GM12878 (cell line): ENCODE results near the gene YPEL3. TPM values are rescaled to one million over a fixed set of nuclear protein-coding genes. Genes with fewer than 3 reads are reported as not detected.
"Not testable (repeated sequence)": the region's sequence is repeated elsewhere in the genome, so short reads cannot be mapped to it uniquely, and the experiment has no call there.

Source experiments
- ATAC-seq: fragments of 200-7000 bp; cut with Tn5 transposase; 3 replicates; pipeline ENCODE4 v1.9.1; 2020; ENCODE audit warnings: mild to moderate bottlenecking, moderate library complexity
- BruUV-seq: library from RNA; stranded (reverse); fragments of 400-500 nt; replicated peaks from 2 replicates; lab custom pipeline; 2021; lab: Mats Ljungman, UMichigan
- CTCF ChIA-PET: fragments of 300-600 bp; sonication (Branson Sonifier 250); formaldehyde crosslinking; extraction: SDS; loops from one replicate; lab custom pipeline; 2021; ENCODE audit warnings: inconsistent platforms; lab: Yijun Ruan, JAX
- POLR2A ChIA-PET: fragments of 350-600 bp; formaldehyde crosslinking; extraction: SDS; loops from one replicate; lab custom pipeline; 2021; ENCODE audit warnings: inconsistent platforms; lab: Charles Lee
- RAD21 ChIA-PET: fragments of 300-600 bp; sonication (Branson Sonifier 250); formaldehyde crosslinking; loops from one replicate; lab custom pipeline; 2023; ENCODE audit warnings: antibody characterized with exemption; ENCODE audit not compliant: unreplicated experiment; lab: Charles Lee
- SMC1A ChIA-PET: fragments of 300-600 bp; sonication (Branson Sonifier 250); formaldehyde crosslinking; loops from one replicate; lab custom pipeline; 2023; ENCODE audit not compliant: unreplicated experiment, uncharacterized antibody; lab: Charles Lee
- DNase-seq: peaks from one replicate; pipeline ENCODE4 v3.0.0-alpha.2; 2011; ENCODE audit warnings: low read depth, low spot score
- FAIRE-seq: peaks from 3 replicates; lab custom pipeline; 2011; peaks lifted over from hg19 to GRCh38; lab: Jason Lieb, UNC
- H2AFZ ChIP-seq: 2 replicates; pipeline ENCODE4 v1.6.0; 2011; ENCODE audit warnings: low read depth, low read length, control low read depth; ENCODE audit not compliant: control insufficient read depth
- H3K27ac ChIP-seq: 2 replicates; pipeline ENCODE4 v1.5.1; 2011; ENCODE audit warnings: control low read depth; ENCODE audit not compliant: control insufficient read depth, insufficient read depth
- H3K27me3 ChIP-seq, 2 experiments: replicated peaks in 1 of 2; 2 replicates each; pipeline versions ENCODE4 v1.6.0 to v1.6.1; 2011; ENCODE audit warnings: low read length in 1 of 2; ENCODE audit not compliant: control insufficient read depth in 2 of 2, insufficient read depth in 2 of 2
- H3K36me3 ChIP-seq, 2 experiments: 2 replicates each; pipeline ENCODE4 v1.5.1; 2011; ENCODE audit warnings: low read length in 1 of 2; ENCODE audit not compliant: control insufficient read depth in 2 of 2, insufficient read depth in 2 of 2
- H3K4me1 ChIP-seq: 2 replicates; pipeline ENCODE4 v1.6.1; 2011; ENCODE audit warnings: mild to moderate bottlenecking, low read length, moderate library complexity, mixed read lengths; ENCODE audit not compliant: control insufficient read depth, insufficient read depth
- H3K4me2 ChIP-seq: 2 replicates; pipeline ENCODE4 v1.6.0; 2011; ENCODE audit warnings: control low read depth; ENCODE audit not compliant: control insufficient read depth, insufficient read depth
- H3K4me3 ChIP-seq: fragments of 200-600 bp; sonication (generic); 2 replicates; pipeline ENCODE4 v1.5.1; 2016
- H3K79me2 ChIP-seq: 2 replicates; pipeline ENCODE4 v1.6.0; 2011; ENCODE audit warnings: low read length; ENCODE audit not compliant: control insufficient read depth, insufficient read depth
- H3K9ac ChIP-seq: 2 replicates; pipeline ENCODE4 v1.8.0; 2011; ENCODE audit warnings: low read length, control low read depth, mixed read lengths; ENCODE audit not compliant: control insufficient read depth, insufficient read depth
- H3K9me3 ChIP-seq: replicated peaks from 3 replicates; pipeline ENCODE4 v1.5.1; 2011; ENCODE audit warnings: mild to moderate bottlenecking, low read length; ENCODE audit not compliant: control insufficient read depth, insufficient read depth
- H4K20me1 ChIP-seq: 2 replicates; pipeline ENCODE4 v1.6.0; 2011; ENCODE audit not compliant: control insufficient read depth, insufficient read depth
- TCF12 ChIP-seq: IDR thresholded peaks from 2 replicates; pipeline ENCODE4 v1.6.1; 2011; ENCODE audit warnings: low read depth, mild to moderate bottlenecking, low read length
- ZNF207 ChIP-seq: fragments of 450-650 bp; IDR thresholded peaks from 2 replicates; pipeline ENCODE4 v1.6.1; 2014; ENCODE audit warnings: antibody characterized with exemption, mild to moderate bottlenecking, borderline replicate concordance
- WGBS: methylation state at CpG from one replicate; pipeline ENCODE4 v1.1.6; 2016; ENCODE audit warnings: low lambda C conversion rate; ENCODE audit not compliant: insufficient replicate concordance, insufficient coverage; ENCODE audit errors: missing lambda C conversion rate; 5-methylcytosine and 5-hydroxymethylcytosine counted together
- in situ Hi-C: fragments of 300-500 bp; cut with MboI; formaldehyde crosslinking; loops from 9 replicates; pipeline ENCODE4 v1.14.3; 2018; ENCODE audit warnings: mixed read lengths
- intact Hi-C: fragments of 100-400 bp; cut with micrococcal nuclease; formaldehyde crosslinking; loops from one replicate; pipeline ENCODE4 v1.14.2; 2022; ENCODE audit not compliant: unreplicated experiment
- polyA plus RNA-seq, 11 experiments: library from polyadenylated mRNA; depleted of rRNA in 4 of 11; unstranded in 6 of 11; stranded (reverse) in 5 of 11; fragments of >200 nt; fragmentation: Nextera tagmentation in 4 of 11; fragmentation: Illumina TruSeq in 1 of 11; extraction: Ambion mirVana in 4 of 11; extraction: Trizol in 1 of 11; gene quantifications; 1 replicate in 1 of 11; 2 replicates in 10 of 11; pipeline versions ENCODE4 v1.2.1 to v1.2.3, GENCODE V29; 2011 to 2016; ENCODE audit warnings: inconsistent platforms in 2 of 11, missing spikeins in 2 of 11, low read depth in 1 of 11
- total RNA-seq, 4 experiments: library from RNA; depleted of rRNA in 3 of 4; stranded (reverse); fragments of >200 nt in 3 of 4; fragmentation: Illumina TruSeq in 1 of 4; extraction: Trizol in 1 of 4; gene quantifications; 2 replicates each; pipeline versions ENCODE4 v1.2.1 to v1.2.3, GENCODE V29; 2013 to 2021

The YPEL3 gene
- total and polyA plus RNA-seq, 10 of the 15 experiments (the other 5 are each of a cell fraction or from before 2014, with no cell fraction given) = 1.3 to 22.0 (median 12.1) TPM

GRCh38 chr16:30115238-30115637, 19.2 kb upstream of the YPEL3 start:
- no peaks in the 10 kb centered on the region; a peak in 1 of 4 replicates for H3K36me3 ChIP-seq
- no peak for ATAC-seq
- intact Hi-C loops (no loop called here), in situ Hi-C loops (no loop called here)
- H3K4me1 ChIP-seq = peaks cover 2% of the 10 kb centered on the region
- no peak for DNase-seq
- whole genome bisulfite sequencing = 47% methylated on average over 7 of the region's 7 CpGs
- H3K4me2 ChIP-seq = no peak overlapping the region
- POLR2A ChIA-PET = interaction anchor here (0.5 to 1.4 kb wide), 3 partner anchors 13 to 65 kb away, joined by 4 to 8 read pairs (median 6); no protein-coding TSS in a partner anchor
- BruUV-seq = no TSS peak
- H3K27ac ChIP-seq = no peak overlapping the region
- TF ChIP-seq ZNF207 (no peak), TCF12 (peak; percentile 48; the same call in 1 of the 2 replicates)
- H3K9me3 ChIP-seq = no peaks in the 10 kb centered on the region
- SMC1A ChIA-PET = interaction anchor here (0.7 kb wide), 1 partner anchor 256 kb away, joined by 3 read pairs; no protein-coding TSS in a partner anchor
- H3K79me2 ChIP-seq = no peaks in the 10 kb centered on the region
- H4K20me1 ChIP-seq = no peaks in the 10 kb centered on the region
- CTCF ChIA-PET = interaction anchor here (0.7 to 1.9 kb wide), 4 partner anchors 24 to 500 kb away, joined by 3 to 8 read pairs (median 6); partner anchors contain the start of gene TBX6
- RAD21 ChIA-PET = no interaction called here
- no peak overlapping the region for H2AFZ ChIP-seq
- H3K4me3 ChIP-seq = no peak overlapping the region
- H3K27me3 ChIP-seq = no peaks in the 10 kb centered on the region
- no peak for FAIRE-seq
- H3K9ac ChIP-seq = no peak overlapping the region

GRCh38 chr16:30114833-30115232, 18.8 kb upstream of the YPEL3 start:
- H4K20me1 ChIP-seq, H3K27ac ChIP-seq, H2AFZ ChIP-seq, FAIRE-seq, ATAC-seq, H3K36me3 ChIP-seq, H3K79me2 ChIP-seq, intact Hi-C loops, H3K9ac ChIP-seq, in situ Hi-C loops, H3K9me3 ChIP-seq, H3K4me2 ChIP-seq, DNase-seq, H3K4me3 ChIP-seq, BruUV-seq, H3K4me1 ChIP-seq, H3K27me3 ChIP-seq: not testable (repeated sequence)
- 89% methylated on average over 7 of the region's 7 CpGs for WGBS
- ChIA-PET RAD21 (interaction anchor here (0.6 kb wide), 1 partner anchor 504 kb away, joined by 3 read pairs; no protein-coding TSS in a partner anchor), POLR2A (interaction anchor here (1.3 to 1.4 kb wide), 2 partner anchors 11 to 12 kb away, joined by 5 to 6 read pairs; no protein-coding TSS in a partner anchor), SMC1A (interaction anchor here (0.7 kb wide), 1 partner anchor 256 kb away, joined by 3 read pairs; no protein-coding TSS in a partner anchor), CTCF (interaction anchor here (0.6 to 1.9 kb wide), 4 partner anchors 23 to 500 kb away, joined by 3 to 8 read pairs (median 6); partner anchors contain the start of gene TBX6)
